Measurements from ENCODE around the gene IGLL5.
"Not testable (repeated sequence)": the region's sequence is repeated elsewhere in the genome, so short reads cannot be mapped to it uniquely, and the experiment has no call there.

Gene IGLL5

GRCh38 chr22:22916952-22917290, 29.3 kb downstream of the IGLL5 start:
- DNase-seq = no peak

- DNase-seq = no peak
Observed at GRCh38 chr22:22917377-22917776, 29.8 kb downstream of the IGLL5 start.

DNA sequence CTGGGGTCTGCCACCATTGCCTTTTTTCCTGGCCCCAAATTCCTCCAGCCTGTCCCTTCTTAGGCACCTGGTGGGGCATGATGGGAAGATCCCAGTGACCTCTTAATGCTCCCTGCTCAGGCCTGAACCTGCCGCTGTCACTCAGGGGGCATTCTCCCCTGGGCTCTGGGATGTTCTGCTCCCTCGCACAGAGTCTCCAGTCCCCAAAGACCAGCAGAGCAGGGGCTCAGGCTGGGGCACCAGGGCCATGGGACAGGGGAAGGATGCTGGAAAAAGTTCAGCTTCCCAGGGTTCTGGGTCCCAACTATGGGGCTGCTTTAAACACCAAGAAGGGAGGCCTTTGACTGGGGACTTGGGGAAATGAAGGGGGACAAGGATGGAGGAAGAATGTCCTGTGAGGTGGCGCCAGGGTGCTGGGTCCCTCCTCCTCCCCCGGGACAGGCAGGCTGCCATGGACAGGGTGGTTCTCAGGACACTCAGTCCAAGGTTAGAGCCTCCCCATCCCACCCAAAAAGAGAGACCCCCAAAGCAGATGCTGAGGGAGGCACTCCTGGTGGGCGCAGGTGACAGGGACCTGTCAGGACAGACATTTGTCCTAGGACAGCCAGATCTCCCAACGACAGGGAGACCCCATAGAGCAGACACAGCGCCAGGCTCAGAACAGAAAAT, 30.8 kb downstream of the IGLL5 start:
- no peak for DNase-seq

DNA sequence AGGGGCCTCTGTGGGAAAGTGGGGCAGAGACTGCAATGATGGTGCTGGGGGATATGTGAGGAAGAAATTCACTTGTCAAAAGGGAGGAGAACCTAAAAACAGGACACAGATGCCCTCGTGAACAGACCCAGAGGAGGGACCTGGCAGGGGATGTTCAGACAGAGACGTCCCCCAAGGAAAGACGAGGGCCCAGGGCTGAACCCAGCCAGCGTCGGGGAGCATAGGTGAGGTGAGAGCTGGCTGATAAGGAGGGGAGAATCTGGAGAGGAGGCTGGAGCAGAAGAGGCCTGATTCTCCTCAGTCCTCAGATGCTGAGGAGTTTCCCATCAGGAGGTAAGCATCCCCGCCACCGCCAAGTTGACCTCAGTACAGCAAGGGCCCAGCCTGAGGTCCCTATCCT, 31.4 kb downstream of the IGLL5 start:
- no peak for DNase-seq

DNA sequence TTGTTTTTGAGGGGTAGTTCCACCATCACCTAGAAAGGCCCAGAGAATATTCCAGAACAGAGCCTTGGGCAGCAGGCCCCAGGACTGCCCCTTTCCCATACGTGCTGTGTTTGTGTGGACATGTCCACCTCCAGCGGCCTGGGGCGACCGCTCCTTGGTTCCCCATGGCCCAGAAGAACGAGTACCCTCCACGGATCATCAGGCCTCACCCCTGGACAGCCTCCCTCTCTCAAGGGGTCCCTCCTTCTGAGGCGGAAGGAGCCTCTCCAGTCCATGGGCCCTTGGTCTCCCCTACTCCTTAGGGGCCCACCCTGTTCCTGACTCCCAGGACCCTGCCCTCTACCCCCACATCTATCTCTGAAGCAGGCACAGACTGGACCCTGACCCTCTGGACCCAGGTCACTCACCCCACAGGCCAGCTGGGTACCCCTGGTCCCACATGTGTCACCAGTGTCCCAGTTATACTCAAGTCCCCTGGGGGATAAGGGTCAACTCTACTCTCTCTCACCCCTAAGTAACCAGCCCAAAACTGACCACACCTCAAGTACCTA, 32.6 kb downstream of the IGLL5 start:
- DNase-seq = no peak

DNA sequence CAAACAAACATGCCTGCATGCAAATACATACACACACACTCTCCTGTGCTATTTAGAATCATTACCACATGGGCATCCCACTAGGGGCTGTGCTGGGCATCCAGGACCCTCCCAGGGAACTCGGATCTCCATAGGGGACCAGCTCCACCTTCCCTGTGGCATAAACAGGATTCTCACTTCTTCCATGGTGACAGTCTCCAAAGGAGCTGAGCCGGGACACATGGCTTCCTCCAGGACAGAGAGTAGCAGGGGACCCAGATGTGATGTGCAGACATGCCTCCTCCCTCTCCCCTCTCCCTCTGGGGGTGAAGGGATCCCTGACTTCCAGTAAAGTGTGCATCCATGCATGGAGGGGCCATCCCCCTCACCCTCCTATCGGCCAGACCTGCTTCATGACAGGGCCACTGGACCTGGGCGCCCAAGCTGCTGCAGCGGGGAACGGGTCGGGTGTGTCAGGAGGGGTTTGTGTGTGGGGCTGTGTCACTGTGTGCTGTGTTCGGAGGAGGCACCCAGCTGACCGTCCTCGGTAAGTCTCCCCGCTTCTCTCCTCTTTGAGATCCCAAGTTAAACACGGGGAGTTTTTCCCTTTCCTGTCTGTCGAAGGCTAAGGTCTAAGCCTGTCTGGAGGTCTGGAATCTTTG, 33.4 kb downstream of the IGLL5 start:
- DNase-seq = no peak

GRCh38 chr22:22921575-22921974, 34.0 kb downstream of the IGLL5 start:
- no peak for DNase-seq

DNA sequence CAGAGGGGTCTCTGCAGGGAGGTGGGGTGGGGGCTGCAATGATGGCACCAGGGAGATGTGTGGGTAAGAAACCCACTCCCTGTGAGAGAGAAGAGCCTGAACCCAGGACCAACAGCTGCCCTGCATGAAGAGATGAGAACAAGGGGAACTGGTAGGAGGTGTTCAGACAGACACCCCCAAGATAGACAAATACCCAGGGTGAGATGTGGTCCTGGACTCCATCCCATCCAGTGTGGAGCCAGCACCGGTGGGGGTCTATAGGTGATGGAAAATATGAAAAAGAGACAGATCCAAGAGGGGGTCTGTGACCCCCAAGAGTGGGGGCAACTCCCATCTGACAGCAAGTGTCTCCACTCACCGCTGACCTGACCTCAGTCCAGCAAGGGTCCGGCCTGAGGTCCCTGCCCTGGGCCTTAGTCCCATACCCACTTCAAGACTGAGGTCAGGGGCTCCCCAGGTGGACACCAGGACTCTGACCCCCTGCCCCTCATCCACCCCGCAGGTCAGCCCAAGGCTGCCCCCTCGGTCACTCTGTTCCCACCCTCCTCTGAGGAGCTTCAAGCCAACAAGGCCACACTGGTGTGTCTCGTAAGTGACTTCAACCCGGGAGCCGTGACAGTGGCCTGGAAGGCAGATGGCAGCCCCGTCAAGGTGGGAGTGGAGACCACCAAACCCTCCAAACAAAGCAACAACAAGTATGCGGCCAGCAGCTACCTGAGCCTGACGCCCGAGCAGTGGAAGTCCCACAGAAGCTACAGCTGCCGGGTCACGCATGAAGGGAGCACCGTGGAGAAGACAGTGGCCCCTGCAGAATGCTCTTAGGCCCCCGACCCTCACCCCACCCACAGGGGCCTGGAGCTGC, 34.7 kb downstream of the IGLL5 start:
- DNase-seq = not testable (repeated sequence)

DNA sequence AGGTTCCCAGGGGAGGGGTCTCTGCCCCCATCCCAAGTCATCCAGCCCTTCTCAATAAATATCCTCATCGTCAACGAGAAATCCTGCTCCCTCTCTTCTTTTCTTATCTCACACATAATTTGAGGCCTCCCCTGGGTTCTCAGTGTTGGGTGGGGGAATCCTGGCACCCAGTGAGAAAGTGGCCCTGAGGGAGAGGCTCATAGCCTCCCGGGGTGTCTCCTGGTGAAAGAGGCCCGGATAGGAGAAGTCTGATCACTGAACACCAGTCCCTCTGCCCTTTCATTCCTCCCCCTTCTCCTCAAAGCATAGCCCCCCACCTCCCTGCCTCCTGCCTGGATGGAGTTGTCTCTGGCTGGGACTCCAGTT, 35.3 kb downstream of the IGLL5 start:
- no peak for DNase-seq

- DNase-seq = no peak
Observed at GRCh38 chr22:22923379-22923778, 35.8 kb downstream of the IGLL5 start.

GRCh38 chr22:22923930-22924329, 36.3 kb downstream of the IGLL5 start:
- DNase-seq = no peak

DNA sequence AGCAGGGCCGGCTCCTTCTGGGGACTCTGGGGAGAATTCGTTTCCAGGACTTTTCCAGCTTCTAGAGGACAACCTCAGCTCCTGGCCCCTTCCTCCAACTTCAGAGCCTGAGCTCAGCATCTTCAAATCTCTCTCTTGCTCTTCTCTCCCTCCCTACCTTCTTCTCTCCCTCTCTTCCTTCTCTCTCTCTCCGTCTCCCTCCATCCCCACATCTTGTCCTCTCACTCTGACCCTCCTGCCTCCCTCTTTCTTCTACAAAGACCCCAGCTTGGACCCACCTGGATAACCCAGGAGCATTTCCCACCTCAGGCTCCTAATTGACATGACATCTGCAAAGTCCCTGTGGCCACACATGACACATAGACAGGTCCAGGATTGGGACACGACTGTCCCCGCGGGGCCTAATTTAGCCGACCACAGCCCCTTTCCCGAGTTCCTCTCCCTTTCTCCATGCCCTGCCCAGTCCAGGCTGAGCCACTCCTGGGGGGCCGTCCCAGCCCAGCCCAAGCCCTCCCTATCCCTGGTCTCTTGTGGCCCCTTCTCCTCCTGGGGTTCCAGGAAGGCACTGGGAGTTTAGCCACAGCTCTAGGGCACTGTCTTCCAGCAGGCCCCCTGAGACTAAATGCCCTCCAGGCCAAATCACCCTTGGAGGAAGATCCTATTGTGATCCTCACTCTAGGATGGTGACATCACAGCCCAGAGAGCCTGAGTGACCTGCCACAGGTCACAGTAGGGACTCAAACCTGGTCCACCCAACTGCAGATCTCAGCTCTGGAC, 36.9 kb downstream of the IGLL5 start:
- no peak for DNase-seq

DNA sequence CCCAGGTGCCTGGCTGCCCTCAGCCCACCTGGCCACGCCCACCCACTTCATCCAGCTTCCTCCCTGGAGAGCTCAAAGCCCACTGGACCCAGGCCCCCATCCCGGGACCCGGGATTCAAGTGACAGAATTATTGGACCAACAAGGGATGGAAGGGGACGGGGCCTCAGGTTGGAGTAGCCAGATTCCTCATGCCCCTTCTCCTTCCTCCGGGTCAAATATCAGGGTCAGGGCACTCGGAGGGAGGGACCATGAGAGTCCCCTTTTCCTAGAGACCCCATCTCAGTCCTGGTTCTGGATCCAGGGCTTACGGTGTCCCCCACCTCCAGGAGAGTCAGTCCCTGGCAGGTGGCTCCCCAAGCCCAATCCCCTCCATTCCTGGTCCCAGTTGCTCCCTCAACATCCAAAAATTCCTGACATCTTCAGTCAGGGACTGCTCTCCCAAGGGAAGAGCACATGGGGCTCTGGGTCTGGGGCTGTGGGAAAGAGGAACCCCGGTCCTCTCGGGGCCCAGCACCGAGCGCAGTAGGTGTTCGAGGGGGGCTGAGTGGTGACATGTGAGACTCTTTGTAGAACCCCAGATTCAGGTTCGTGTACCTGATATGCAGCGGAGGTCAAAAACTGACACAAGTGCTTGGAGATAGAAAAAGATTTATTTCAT, 37.7 kb downstream of the IGLL5 start:
- no peak for DNase-seq

GRCh38 chr22:22925805-22926369, 38.3 kb downstream of the IGLL5 start:
- DNase-seq = no peak

GRCh38 chr22:22926370-22927195, 39.0 kb downstream of the IGLL5 start:
- no peak for DNase-seq

DNA sequence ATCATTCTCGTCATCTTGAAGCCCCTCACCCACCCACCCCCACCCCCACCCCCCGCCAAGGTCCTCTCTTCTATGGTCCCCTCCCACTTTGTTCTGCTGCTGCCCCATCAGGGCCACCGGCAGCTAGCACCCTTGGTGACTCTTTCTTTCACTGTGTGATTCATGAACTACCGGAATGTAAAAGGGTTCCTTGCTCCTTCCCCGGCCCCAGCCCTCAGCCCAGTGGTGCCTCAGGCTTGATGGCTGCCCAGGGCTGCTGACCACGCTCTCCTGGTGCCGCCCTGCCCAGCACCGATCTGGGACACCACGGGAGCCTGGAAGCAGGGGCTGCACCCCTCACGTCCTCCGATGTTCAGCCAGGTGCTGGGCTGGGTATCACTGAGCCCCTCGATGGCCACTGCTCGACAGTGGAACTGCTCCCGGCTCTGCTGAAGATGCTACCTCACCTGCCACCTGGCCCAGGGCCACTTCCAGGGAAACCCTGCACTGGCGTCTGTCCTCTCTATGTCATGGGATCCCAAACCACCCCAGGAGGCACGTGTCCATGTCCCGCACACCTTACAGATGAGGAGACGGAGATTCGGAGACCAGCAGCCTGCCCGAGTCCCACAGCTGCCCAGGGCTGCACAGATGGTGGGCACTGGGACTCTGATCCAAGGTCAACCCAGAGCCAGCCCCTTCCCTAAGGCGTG, 39.7 kb downstream of the IGLL5 start:
- no peak for DNase-seq

DNA sequence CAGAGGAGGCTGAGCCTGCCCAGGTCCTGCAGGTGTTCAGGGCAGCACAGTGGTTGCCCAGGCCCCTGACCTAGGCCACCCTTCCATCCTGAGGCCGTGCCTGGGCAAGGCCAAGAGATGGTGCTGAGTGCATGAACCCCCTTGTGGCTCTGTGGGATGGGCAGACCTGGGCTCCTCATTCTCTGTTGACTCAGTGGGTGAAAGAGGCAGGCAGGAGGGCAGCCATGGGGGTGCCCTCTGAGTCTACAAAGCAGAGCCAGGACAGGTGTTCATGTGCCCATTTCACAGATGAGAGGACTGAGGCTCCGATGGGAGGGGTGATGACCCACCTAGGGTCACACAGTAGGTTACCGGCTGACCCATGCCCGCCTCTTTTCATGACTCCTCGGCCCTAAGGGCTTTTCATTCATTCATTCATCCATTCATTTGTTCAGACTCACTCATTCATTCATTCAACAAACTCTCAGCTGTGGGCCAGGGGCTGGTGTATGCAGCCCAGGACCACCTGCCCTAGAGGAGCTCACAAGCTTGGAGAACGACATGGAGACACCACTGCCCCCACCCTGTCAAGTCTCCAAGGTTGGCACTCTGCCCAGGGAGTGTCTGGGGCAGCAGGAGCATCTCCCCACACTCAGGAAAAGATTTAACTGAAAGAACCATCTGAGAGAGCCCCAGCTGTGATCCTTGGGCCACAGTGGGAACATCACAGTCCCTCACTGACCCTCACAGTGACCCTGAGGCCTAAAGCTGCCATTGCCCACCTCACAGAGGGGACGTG, 40.5 kb downstream of the IGLL5 start:
- DNase-seq = no peak

GRCh38 chr22:22928666-22929380, 41.2 kb downstream of the IGLL5 start:
- DNase-seq = no peak
